Measurements from ENCODE around the gene TUT7.
A peak's percentile ranks its signal among the peaks of the same experiment; 100 is the strongest.

Gene TUT7

GRCh38 chr9:86351880-86352279 lies 2.3 kb downstream of the TUT7 start:
- Histone ChIP-seq H3K4me1 (ENCODE audit: low read depth, poor library complexity, severe bottlenecking) (peaks cover 54% of the 10 kb centered on the region), H3K4me2 (peak overlapping the region; percentile 100), H3K79me2 (ENCODE audit: insufficient read depth, low read depth) (peaks cover 72% of the 10 kb centered on the region), H3K36me3 (ENCODE audit: insufficient read depth) (peaks cover 4% of the 10 kb centered on the region; the same call in 1 of the 2 replicates), H3K27me3 (ENCODE audit: insufficient read depth, low read depth) (no peaks in the 10 kb centered on the region), H2AFZ (ENCODE audit: low read depth) (no peak overlapping the region), H3K27ac (peak overlapping the region; percentile 79), H4K20me1 (ENCODE audit: insufficient read depth) (no peaks in the 10 kb centered on the region), H3K4me3 (IDR thresholded peaks at IDR 0.05; ENCODE audit: insufficient read depth, low read depth, low read length) (no peak overlapping the region), H3K9ac (peak overlapping the region; percentile 68)
- TF ChIP-seq CTCF (conservative IDR thresholded peaks at IDR 0.05; ENCODE audit: low read depth, low read length): no peak

DNA sequence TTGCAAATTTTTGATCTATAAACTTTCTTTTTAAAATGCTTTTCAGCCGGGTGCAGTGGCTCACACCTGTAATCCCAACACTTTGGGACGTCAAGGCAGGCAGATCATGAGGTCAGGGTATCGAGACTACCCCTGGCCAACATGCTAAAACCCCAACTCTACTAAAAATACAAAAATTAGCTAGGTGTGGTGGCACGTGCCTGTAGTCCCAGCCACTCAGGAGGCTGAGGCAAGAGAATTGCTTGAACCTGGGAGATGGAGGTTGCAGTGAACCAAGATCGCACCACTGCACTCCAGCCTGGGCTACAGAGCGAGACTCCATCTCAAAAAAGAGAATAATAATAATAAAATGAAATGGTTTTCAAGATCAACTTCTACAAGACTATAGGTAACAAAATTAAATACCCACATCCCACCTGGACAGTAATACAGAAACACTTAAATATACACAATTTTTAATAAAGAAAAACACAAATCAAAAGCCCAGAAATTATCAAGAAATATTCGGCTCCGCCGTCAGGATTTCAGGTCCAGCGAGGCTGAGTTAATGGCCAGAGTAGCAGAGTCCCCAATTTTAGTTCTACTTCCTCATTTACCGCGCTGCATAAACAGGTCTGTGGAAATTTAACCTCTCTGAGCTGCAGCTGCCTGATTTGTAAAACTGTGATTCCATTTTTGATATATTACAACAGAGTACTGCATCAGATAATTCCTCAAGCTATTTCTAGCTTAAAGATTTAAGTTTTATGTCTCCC lies 4.0 kb downstream of the TUT7 start:
- H2AFZ ChIP-seq (ENCODE audit: low read depth): no peak overlapping the region
- peaks cover 61% of the 10 kb centered on the region for H3K4me1 ChIP-seq (ENCODE audit: low read depth, poor library complexity, severe bottlenecking)
- no peak overlapping the region for H3K9ac ChIP-seq
- H3K27me3 ChIP-seq (ENCODE audit: insufficient read depth, low read depth): no peaks in the 10 kb centered on the region
- peaks cover 4% of the 10 kb centered on the region; the same call in 1 of the 2 replicates for H3K36me3 ChIP-seq (ENCODE audit: insufficient read depth)
- no peak overlapping the region for H3K4me3 ChIP-seq (IDR thresholded peaks at IDR 0.05; ENCODE audit: insufficient read depth, low read depth, low read length)
- H3K79me2 ChIP-seq (ENCODE audit: insufficient read depth, low read depth): peaks cover 83% of the 10 kb centered on the region
- H3K4me2 ChIP-seq: peak overlapping the region; percentile 27; the same call in 1 of the 2 replicates
- no peak for TF ChIP-seq CTCF (conservative IDR thresholded peaks at IDR 0.05; ENCODE audit: low read depth, low read length)
- no peaks in the 10 kb centered on the region for H4K20me1 ChIP-seq (ENCODE audit: insufficient read depth)
- H3K27ac ChIP-seq: peak overlapping the region; percentile 79; the same call in 1 of the 2 replicates

DNA sequence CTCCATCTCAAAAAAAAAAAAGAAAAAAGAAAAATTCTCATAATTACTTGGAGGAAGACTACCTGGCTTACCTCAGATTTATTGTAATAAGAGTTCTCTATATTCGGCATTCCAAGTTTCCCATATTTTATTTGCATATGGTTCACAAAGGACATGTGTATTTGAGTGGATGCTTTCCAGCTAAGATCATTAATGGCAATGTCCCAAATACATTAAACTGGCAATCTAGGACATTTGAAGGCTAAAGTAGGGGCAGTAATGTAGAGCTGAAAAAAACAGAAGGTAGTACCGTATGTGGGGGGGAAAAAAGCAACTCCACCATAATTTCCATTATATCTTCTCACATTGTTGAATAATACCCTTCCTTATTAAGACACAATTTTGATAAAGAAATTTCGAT lies 4.9 kb downstream of the TUT7 start:
- no peak overlapping the region for H3K9ac ChIP-seq
- H3K4me2 ChIP-seq: no peak overlapping the region
- H3K27ac ChIP-seq: no peak overlapping the region
- no peak for TF ChIP-seq CTCF (conservative IDR thresholded peaks at IDR 0.05; ENCODE audit: low read depth, low read length)
- H3K36me3 ChIP-seq (ENCODE audit: insufficient read depth): peaks cover 4% of the 10 kb centered on the region; the same call in 1 of the 2 replicates
- no peaks in the 10 kb centered on the region for H4K20me1 ChIP-seq (ENCODE audit: insufficient read depth)
- peaks cover 61% of the 10 kb centered on the region for H3K4me1 ChIP-seq (ENCODE audit: low read depth, poor library complexity, severe bottlenecking)
- H2AFZ ChIP-seq (ENCODE audit: low read depth): no peak overlapping the region
- H3K27me3 ChIP-seq (ENCODE audit: insufficient read depth, low read depth): no peaks in the 10 kb centered on the region
- peaks cover 83% of the 10 kb centered on the region for H3K79me2 ChIP-seq (ENCODE audit: insufficient read depth, low read depth)
- no peak overlapping the region for H3K4me3 ChIP-seq (IDR thresholded peaks at IDR 0.05; ENCODE audit: insufficient read depth, low read depth, low read length)

DNA sequence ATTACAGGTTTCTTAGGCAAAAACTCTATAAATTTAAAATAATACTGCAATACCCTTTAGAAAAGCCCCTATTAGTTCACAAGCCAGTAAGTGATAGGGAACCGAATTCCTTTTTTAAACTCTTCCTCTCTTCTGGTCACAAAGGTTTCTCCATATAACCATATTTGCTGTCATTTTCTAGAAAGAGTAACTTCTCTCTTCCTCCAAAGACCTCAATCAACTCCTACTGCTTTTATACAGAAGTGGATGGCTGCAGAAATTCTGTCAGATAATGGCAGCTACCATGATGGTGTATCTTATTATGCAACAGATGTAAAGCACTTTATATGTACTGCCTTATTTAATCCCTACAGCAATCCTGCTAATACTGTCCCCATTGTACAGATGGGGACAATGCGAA lies 6.2 kb downstream of the TUT7 start:
- TF ChIP-seq CTCF (conservative IDR thresholded peaks at IDR 0.05; ENCODE audit: low read depth, low read length): no peak
- H3K36me3 ChIP-seq (ENCODE audit: insufficient read depth): peaks cover 4% of the 10 kb centered on the region; the same call in 1 of the 2 replicates
- no peak overlapping the region for H3K9ac ChIP-seq
- no peak overlapping the region for H2AFZ ChIP-seq (ENCODE audit: low read depth)
- no peaks in the 10 kb centered on the region for H3K27me3 ChIP-seq (ENCODE audit: insufficient read depth, low read depth)
- no peaks in the 10 kb centered on the region for H4K20me1 ChIP-seq (ENCODE audit: insufficient read depth)
- H3K4me3 ChIP-seq (IDR thresholded peaks at IDR 0.05; ENCODE audit: insufficient read depth, low read depth, low read length): no peak overlapping the region
- no peak overlapping the region for H3K27ac ChIP-seq
- H3K4me1 ChIP-seq (ENCODE audit: low read depth, poor library complexity, severe bottlenecking): peaks cover 59% of the 10 kb centered on the region
- H3K79me2 ChIP-seq (ENCODE audit: insufficient read depth, low read depth): peaks cover 72% of the 10 kb centered on the region
- no peak overlapping the region for H3K4me2 ChIP-seq
